Limb (tissue), 2 donors: ENCODE results near the gene EML3.
"Not testable (repeated sequence)": the region's sequence is repeated elsewhere in the genome, so short reads cannot be mapped to it uniquely, and the experiment has no call there.

Experiments used
- DNase-seq, 2 donors: peaks; one replicate each; pipeline ENCODE4 v3.0.0-alpha.2; 2016; ENCODE audit errors: extremely low spot score in 2 of 2

EML3 gene

GRCh38 chr11:62573592-62574362, 38.8 kb downstream of the EML3 start, which contains the start of gene EEF1G:
Gene EEF1G (minus strand): TSS chr11:62573891. CDS start chr11:62573842, 49 bp downstream.
- DNase-seq = peak; percentile 98 to 100

- DNase-seq = peak in 1 of 2 donors; percentile 5
These were observed 39.5 kb downstream of the EML3 start for GRCh38 chr11:62573006-62573591.

DNA sequence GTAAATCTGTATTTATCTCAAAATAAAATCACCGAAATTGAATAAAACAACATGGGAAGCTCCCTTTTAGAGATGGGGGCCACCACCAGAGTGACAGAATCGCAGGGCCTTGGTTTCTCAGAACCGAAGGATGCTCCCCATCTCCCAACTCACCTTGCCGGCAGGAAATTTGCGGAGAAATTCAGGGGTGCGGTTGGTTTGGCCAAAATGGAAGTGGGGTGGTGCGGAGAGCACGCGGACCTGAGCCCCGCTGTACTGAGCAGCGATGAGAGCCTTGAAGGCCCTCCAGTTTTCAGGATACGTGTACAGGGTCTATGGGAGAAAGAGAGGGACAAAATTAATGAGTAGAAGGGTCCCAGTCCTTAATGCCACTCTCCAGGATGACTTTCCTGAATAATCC, 40.1 kb downstream of the EML3 start:
- no peak for DNase-seq

DNA sequence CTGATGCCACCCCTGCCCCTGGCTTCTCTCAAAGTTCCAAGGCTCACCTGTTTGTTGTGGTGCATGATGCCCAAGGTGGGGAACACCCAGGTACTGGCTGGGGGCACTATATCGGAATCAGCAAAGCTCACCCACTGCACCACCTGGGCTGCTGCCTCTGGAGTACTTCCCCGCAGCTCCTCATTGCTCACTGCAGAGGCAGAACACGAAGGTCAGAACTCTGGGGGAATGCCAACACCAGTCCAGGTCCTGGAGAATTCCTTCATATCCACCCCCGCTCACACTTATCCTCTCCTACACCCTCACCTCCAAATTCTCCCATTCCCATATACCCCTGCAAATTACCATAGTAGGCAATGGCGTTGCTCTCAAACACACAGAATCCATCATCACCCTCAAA, 41.1 kb downstream of the EML3 start:
- DNase-seq = not testable (repeated sequence)

DNA sequence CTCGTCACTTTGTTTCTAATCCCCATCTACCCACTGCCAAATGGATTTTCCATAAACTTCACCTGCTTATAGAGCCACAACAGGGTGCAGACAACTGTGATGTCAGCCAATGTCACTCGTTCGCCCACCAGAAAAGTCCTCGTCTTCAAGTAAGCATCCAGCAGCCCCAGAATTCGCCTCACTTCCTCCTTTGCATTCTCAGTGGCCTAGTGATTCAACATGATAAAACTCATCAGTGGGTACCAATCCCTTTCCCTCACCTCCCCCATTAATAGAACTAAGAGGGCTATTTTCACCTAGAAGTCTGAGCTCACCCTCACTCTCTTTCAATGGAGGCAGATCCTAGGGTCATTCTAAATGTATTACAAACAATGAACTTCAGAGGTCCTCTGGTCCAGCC, 41.7 kb downstream of the EML3 start:
- DNase-seq = not testable (repeated sequence)

DNA sequence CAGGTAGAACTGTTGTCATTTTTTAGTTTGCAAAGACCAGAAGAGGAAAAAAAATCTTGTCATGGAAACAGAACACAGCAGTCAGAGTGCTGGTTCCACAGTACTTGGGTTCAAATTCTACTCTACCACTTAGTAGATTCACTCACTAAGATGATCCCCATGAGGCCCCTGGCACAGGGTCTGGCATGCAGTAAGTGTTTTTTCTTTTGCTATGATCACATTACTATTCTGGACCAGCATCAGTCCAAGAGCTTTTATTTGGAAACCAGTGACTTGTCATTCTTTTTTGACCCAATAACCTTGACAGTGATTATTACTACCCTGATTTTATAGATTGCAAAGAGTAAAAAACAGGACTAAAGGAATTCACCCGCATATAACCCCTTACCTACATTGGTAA, 43.0 kb downstream of the EML3 start:
- no peak for DNase-seq

GRCh38 chr11:62567018-62567633, 45.4 kb downstream of the EML3 start:
- DNase-seq = no peak

GRCh38 chr11:62566247-62566646, 46.3 kb downstream of the EML3 start:
- no peak for DNase-seq

- no peak for DNase-seq
These were observed 47.3 kb downstream of the EML3 start for GRCh38 chr11:62565100-62565802.

DNA sequence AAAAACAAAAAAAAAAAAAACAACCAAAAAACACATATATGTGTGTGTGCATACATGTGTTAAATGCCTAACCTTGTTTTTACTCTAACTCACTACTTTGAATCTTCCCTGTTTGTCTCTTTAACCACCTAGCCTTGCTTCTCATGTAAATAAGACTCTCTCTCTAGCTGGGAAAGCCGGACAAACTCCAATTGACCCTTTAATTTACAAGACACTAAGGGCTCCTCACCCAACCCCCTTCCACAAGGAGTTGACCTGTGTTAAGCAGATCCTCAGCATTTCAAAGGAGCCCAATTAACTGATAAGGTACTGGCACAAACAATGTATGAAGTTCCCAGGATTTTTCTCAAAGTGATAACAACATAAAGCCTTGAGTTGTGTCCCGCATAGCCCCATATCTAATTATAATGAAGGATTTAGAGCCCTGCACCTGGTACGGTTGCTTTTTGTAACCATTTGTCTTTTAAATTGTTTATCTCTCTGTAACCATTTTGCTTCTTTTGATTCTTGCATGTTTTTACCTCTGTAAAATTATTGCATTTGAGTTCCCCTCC, 50.8 kb downstream of the EML3 start:
- not testable (repeated sequence) for DNase-seq

- peak; percentile 78 to 82 for DNase-seq
These were observed 51.9 kb downstream of the EML3 start for GRCh38 chr11:62560566-62561103.

DNA sequence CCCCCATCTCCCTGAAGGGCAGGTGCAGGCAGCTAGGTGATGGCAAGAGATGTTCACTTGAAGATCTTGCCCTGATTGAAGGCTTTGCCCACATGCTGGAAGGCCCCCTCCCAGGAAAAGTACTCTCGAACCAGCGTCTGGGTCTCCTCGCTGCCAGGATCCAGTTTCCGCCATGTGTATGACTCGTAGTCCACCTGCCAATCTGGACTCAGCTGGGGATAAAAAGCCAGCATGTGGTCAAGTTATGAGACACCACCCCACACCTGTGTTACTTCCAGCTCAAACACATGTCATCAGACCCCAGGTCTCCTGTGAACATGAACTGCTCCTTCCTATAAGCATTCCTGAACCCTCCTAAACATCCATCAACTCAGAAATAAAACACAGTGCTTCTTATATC, 52.9 kb downstream of the EML3 start:
- DNase-seq = not testable (repeated sequence)

GRCh38 chr11:62559204-62559603, 53.4 kb downstream of the EML3 start:
- DNase-seq = no peak

DNA sequence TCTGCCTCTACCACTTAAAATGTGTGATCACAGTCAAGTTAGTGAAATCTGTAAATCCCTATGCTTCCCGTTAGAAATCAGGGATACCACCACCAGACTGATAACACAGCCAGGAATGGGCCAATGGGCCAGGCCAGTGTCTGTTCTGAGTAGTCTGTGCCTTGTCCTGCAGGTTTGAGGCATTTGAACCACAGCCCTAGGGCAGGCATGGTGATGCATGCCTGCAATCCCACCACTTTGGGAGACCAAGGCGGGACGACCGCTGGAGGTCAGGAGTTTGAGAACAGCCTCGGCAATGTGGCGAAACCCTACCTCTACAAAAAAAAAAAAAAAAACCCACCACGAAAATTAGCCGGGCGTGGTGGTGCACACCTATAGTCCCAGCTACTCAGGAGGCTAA, 53.9 kb downstream of the EML3 start:
- DNase-seq = no peak

DNA sequence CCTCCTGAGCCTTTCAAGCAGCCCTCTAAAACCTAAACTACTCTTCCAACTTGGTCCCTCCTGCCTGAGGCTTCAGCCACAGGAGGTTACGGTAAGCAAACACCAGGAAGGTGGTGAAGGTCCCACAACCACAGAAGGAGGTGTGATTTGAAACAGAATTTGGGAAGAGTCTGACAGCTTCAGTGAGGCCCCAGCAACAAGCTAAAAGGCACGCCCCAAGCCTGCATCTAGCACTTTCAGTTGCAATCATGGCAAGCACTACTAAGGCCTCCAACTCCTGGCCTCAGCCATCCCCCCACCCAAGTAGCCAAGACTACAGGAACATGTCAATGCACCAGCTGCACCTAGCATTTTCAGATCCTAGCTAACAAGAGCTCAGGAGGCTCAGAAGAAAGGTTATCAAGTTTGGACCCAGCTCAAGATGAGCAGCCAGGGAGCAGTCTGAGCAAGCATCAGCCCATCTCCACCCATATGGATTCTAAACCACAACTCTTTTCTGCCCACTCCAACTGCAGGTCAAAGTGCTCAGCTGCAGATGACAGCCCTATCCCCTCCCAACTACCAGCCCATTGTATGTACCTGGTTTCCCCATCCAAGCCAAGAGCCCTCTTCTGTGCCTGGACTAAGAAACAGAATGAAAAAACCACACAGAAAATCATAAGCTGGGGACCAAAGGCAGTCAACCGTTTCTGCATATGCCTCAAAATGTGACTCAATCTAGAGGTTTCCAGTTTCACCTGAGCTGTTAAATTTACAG, 55.5 kb downstream of the EML3 start:
- DNase-seq = no peak

GRCh38 chr11:62556108-62556874, 56.3 kb downstream of the EML3 start:
- peak; percentile 76 to 78 for DNase-seq

DNA sequence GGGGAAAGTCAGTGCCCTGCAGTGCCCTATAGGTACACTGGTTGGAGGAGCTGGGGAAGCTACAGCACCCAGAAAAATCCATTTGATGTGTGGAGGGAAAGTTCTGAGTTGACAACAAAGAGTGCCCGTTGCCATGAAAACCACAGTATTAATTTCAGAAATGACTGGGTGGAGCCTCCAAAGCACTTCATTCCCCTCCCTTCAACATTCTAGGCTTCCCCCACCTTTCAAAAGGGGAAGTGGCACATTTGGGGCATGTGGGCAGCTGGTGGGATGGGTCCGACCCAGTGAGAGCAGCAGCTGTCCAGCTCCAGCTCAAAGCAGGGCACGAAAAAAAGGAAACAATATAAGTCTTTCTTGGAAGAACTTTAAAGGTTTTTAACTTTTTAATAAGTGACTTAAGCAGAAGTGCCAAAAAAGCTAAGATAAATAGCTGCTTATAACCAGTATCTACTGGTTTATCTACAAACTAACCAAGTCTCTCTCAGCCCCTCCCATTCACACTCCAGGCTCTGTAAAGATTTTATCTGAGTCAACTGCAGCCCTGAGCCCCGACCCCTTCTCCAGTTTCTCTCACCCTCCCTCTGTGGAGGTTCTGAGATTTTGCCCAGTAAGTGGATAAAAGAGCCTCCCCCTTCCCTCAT, 57.0 kb downstream of the EML3 start:
- peak in 1 of 2 donors; percentile 58 for DNase-seq

GRCh38 chr11:62554387-62555167, 58.0 kb downstream of the EML3 start:
- DNase-seq = peak; percentile 53 to 58
